AG09319 (cell line): ENCODE results near the gene GALK1.
"Not testable (repeated sequence)": the region's sequence is repeated elsewhere in the genome, so short reads cannot be mapped to it uniquely, and the experiment has no call there.

Experiments
- DNase-seq: peaks from one replicate; pipeline ENCODE4 v3.0.0-alpha.2; 2010; ENCODE audit warnings: low read depth; ENCODE audit errors: extremely low read depth
- CTCF ChIP-seq: IDR thresholded peaks from 2 replicates; pipeline ENCODE4 v1.5.1; 2011; ENCODE audit warnings: low read depth, mild to moderate bottlenecking, inconsistent platforms, low read length, moderate library complexity

The GALK1 gene

GRCh38 chr17:75764711-75765421 is at the start of gene GALK1:
TSS of gene GALK1 (minus strand) at chr17:75765192. CDS start at chr17:75765136, 56 bp downstream.
- peak; percentile 67 for TF ChIP-seq CTCF
- DNase-seq, result no peak

- no peak for DNase-seq
- no peak for TF ChIP-seq CTCF
Measured at GRCh38 chr17:75814021-75814395, 49.0 kb upstream of the GALK1 start.

GRCh38 chr17:75813081-75814020 is 48.4 kb upstream of the GALK1 start:
- DNase-seq, result no peak
- TF ChIP-seq CTCF, result no peak

GRCh38 chr17:75812096-75813013 is 47.4 kb upstream of the GALK1 start:
- DNase-seq, result no peak

GRCh38 chr17:75811174-75811573 is 46.2 kb upstream of the GALK1 start:
- no peak for DNase-seq
- no peak for TF ChIP-seq CTCF

More at GRCh38 chr17:75812096-75813013, 47.4 kb upstream of the GALK1 start:
- TF ChIP-seq CTCF, result no peak

GRCh38 chr17:75810756-75811155 is 45.8 kb upstream of the GALK1 start:
- DNase-seq, result not testable (repeated sequence)

- no peak for TF ChIP-seq CTCF
- DNase-seq, result no peak
Measured at GRCh38 chr17:75810216-75810615, 45.2 kb upstream of the GALK1 start.
